Dendritic cell treated with granulocyte-macrophage colony-stimulating factor and Interleukin-4, amounts not matched to agents 40 ng/mL and 50 ng/mL, for 4 days (primary cell): ENCODE data around the gene CEP112.

Experiments used
- H3K27ac Mint-ChIP-seq: one replicate; pipeline ENCODE4 v1.8.0; 2022; ENCODE audit warnings: mild to moderate bottlenecking, mixed read lengths
- H3K27me3 Mint-ChIP-seq: one replicate; pipeline ENCODE4 v1.8.0; 2022; ENCODE audit warnings: mild to moderate bottlenecking, mixed read lengths
- H3K36me3 Mint-ChIP-seq: one replicate; pipeline ENCODE4 v1.8.0; 2022; ENCODE audit warnings: low read depth, mixed read lengths
- H3K4me1 Mint-ChIP-seq: one replicate; pipeline ENCODE4 v1.8.0; 2022; ENCODE audit warnings: low read depth, mixed read lengths
- H3K4me3 Mint-ChIP-seq: one replicate; pipeline ENCODE4 v1.8.0; 2022; ENCODE audit warnings: mild to moderate bottlenecking, moderate library complexity, mixed read lengths
- H3K9me3 Mint-ChIP-seq: one replicate; pipeline ENCODE4 v1.8.0; 2022; ENCODE audit warnings: mixed read lengths
- intact Hi-C: fragments of 100-400 bp; cut with micrococcal nuclease; formaldehyde crosslinking; loops from one replicate; pipeline ENCODE4 v1.15.0; 2022

The CEP112 gene

GRCh38 chr17:65959630-65960029 lies 232.3 kb downstream of the CEP112 start:
- no peaks in the 10 kb centered on the region for H3K36me3 Mint-ChIP-seq
- intact Hi-C loops: no loop called here
- H3K9me3 Mint-ChIP-seq: peaks cover 41% of the 10 kb centered on the region
- H3K4me1 Mint-ChIP-seq: no peaks in the 10 kb centered on the region
- H3K4me3 Mint-ChIP-seq: no peak overlapping the region
- H3K27me3 Mint-ChIP-seq: no peaks in the 10 kb centered on the region
- H3K27ac Mint-ChIP-seq: no peak overlapping the region

DNA sequence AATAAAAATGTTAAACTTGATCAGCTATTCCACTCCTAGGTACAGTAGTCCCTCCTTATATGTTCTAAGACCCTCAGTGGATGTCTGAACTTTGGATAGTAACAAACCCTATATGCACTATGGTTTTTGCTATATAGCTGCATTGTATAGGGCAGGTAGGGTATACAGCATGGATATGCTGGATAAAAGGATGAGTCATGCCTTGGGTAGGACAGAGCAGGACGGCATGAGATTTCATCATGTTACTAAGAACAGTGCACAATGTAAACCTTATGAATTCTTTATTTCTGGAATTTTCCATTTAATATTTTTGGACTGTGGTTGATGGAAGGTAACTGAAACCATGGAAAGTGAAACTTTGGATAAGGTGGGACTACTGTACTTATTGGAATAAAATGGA lies 235.1 kb downstream of the CEP112 start:
- intact Hi-C loops: no loop called here

GRCh38 chr17:65954148-65954449 lies 237.8 kb downstream of the CEP112 start:
- no peaks in the 10 kb centered on the region for H3K27me3 Mint-ChIP-seq
- H3K36me3 Mint-ChIP-seq: no peaks in the 10 kb centered on the region
- no peak overlapping the region for H3K4me3 Mint-ChIP-seq
- no peaks in the 10 kb centered on the region for H3K4me1 Mint-ChIP-seq
- no peak overlapping the region for H3K27ac Mint-ChIP-seq
- intact Hi-C loops: no loop called here
- H3K9me3 Mint-ChIP-seq: peaks cover 55% of the 10 kb centered on the region

More for the DNA sequence above, 235.1 kb downstream of the CEP112 start:
- peaks cover 63% of the 10 kb centered on the region for H3K9me3 Mint-ChIP-seq
- H3K27me3 Mint-ChIP-seq: no peaks in the 10 kb centered on the region
- no peak overlapping the region for H3K4me3 Mint-ChIP-seq
- H3K4me1 Mint-ChIP-seq: no peaks in the 10 kb centered on the region
- no peaks in the 10 kb centered on the region for H3K36me3 Mint-ChIP-seq
- no peak overlapping the region for H3K27ac Mint-ChIP-seq

DNA sequence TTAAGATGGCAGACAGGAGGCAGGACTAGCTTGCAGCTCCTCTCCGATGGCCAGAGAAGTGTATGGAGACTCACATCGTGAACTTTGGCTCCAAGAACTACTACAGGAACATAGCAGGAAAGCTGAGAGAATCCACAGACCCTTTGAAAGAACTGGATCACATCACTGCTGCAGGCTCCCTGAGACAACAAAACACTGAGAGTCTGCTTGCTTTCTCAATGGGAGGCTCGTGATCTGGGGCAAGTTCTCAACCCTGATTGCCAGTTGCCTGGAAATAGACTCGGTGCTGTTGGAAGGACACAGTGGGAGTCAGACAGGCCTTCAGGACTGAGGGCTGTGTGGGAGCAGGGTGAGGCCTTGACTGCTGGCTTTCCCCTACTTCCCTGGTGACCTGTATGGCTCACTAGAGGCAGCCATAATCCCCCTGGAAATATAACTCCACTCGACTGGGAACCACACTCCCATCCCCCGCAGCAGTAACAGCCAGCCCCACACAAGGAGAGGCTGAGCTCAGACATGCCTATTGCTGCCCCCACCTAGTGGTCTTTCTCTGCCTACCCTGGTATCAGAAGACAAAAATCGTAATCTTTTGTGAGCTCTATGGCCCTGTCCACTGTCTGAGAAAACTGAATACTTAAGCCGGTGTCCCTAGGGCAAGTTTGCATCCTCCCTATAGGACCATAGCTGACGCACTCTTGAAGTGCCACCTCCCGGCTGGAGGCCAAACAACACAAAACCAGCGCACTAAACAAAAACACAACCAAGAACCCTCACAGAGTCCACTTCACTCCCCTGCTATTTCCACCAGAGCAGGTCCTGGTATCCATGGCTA lies 238.4 kb downstream of the CEP112 start:
- Mint-ChIP-seq H3K27me3 (no peaks in the 10 kb centered on the region), H3K27ac (no peak overlapping the region), H3K9me3 (peaks cover 50% of the 10 kb centered on the region), H3K36me3 (no peaks in the 10 kb centered on the region), H3K4me3 (no peak overlapping the region), H3K4me1 (no peaks in the 10 kb centered on the region)
- intact Hi-C loops: no loop called here

GRCh38 chr17:65952586-65952985 lies 239.3 kb downstream of the CEP112 start:
- H3K4me3 Mint-ChIP-seq: no peak overlapping the region
- H3K27ac Mint-ChIP-seq: no peak overlapping the region
- intact Hi-C loops: no loop called here
- peaks cover 49% of the 10 kb centered on the region for H3K9me3 Mint-ChIP-seq
- H3K36me3 Mint-ChIP-seq: no peaks in the 10 kb centered on the region
- H3K4me1 Mint-ChIP-seq: no peaks in the 10 kb centered on the region
- H3K27me3 Mint-ChIP-seq: no peaks in the 10 kb centered on the region

DNA sequence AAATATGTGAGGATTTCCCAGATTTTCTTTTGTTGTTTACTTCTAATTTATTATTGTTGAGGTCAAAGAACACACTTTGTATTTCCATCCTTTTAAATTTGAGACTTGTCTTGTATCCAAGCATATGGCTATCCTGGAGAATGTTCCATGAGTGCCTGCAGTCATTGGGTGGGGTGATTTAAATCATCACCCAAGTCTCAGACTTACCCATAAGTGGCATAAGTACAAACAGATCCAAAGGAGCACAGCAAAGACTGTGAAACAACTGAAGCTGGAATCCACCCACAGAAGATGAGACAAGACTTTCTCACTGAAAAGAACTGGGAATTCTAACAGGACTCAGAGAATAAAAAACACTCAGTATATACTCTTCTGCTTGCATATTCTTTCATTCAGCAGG lies 239.9 kb downstream of the CEP112 start:
- intact Hi-C loops: no loop called here
- peaks cover 46% of the 10 kb centered on the region for H3K9me3 Mint-ChIP-seq
- no peaks in the 10 kb centered on the region for H3K27me3 Mint-ChIP-seq
- no peaks in the 10 kb centered on the region for H3K36me3 Mint-ChIP-seq
- H3K4me1 Mint-ChIP-seq: no peaks in the 10 kb centered on the region
- no peak overlapping the region for H3K27ac Mint-ChIP-seq
- H3K4me3 Mint-ChIP-seq: no peak overlapping the region

DNA sequence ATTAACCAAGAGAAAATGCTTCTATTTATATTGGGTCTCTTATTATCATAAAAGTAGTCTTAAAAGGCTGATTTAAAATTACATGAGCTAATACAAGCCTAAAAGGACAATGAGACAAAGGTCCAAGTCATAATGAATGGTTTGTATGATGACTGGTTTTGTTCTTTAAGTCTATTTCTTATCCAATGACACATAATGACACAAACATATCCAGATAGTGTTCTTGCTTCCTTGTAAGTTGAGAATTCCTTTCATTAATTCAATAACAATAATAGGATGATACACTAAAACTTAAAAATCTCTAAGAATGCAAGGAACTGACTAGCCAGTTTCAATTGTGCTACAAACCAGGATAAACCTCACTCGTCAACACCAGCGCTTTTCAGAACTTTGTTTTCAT lies 244.1 kb downstream of the CEP112 start:
- no peaks in the 10 kb centered on the region for H3K27me3 Mint-ChIP-seq
- H3K27ac Mint-ChIP-seq: no peak overlapping the region
- intact Hi-C loops: no loop called here
- H3K4me1 Mint-ChIP-seq: no peaks in the 10 kb centered on the region
- H3K9me3 Mint-ChIP-seq: peaks cover 4% of the 10 kb centered on the region
- H3K4me3 Mint-ChIP-seq: no peak overlapping the region
- H3K36me3 Mint-ChIP-seq: no peaks in the 10 kb centered on the region

DNA sequence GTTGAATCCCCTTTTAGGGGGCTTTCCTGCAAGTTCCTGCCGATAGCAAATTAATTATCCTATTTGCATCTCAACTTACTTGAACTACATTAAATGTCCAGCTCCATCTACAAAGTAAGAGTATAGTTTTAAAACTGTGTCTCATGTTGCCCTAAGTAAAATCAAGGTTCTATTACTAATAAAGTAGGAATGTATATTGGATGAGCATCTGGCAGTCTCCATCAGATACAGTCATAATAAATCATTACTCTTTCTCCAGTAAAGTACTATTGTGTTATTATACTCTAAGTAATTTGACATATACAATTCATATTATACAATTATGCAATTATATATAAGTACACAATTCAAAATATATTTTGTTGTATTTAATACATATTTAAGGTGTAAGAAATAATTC lies 249.3 kb downstream of the CEP112 start:
- Mint-ChIP-seq H3K4me1 (no peaks in the 10 kb centered on the region), H3K4me3 (no peak overlapping the region), H3K36me3 (no peaks in the 10 kb centered on the region), H3K27me3 (no peaks in the 10 kb centered on the region), H3K9me3 (no peaks in the 10 kb centered on the region), H3K27ac (no peak overlapping the region)
- intact Hi-C loops: no loop called here

- H3K9me3 Mint-ChIP-seq: peaks cover 3% of the 10 kb centered on the region
- intact Hi-C loops: no loop called here
- H3K36me3 Mint-ChIP-seq: no peaks in the 10 kb centered on the region
- no peak overlapping the region for H3K4me3 Mint-ChIP-seq
- H3K27me3 Mint-ChIP-seq: no peaks in the 10 kb centered on the region
- H3K27ac Mint-ChIP-seq: no peak overlapping the region
- H3K4me1 Mint-ChIP-seq: no peaks in the 10 kb centered on the region
Observed at GRCh38 chr17:65941356-65941899, 250.5 kb downstream of the CEP112 start.

DNA sequence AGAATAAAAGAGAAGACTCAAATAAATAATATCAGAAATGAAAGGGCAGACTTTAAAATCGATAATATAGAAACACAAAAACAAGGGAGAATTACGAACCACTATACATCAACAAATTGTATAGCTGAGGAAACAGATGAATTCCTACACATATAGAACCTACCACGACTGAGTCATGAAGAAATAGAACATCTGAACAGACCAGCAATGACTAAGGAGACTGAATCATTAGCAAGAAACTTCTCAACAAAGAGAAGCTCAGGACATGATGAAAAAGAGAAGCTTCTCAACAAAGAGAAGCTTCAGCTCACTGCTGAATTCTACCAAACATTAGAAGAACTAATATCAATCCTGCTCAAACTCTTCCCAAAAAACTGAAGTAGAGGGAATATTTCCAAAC lies 255.9 kb downstream of the CEP112 start:
- Mint-ChIP-seq H3K4me3 (no peak overlapping the region), H3K36me3 (no peaks in the 10 kb centered on the region), H3K27me3 (no peaks in the 10 kb centered on the region), H3K9me3 (peaks cover 35% of the 10 kb centered on the region), H3K27ac (no peak overlapping the region), H3K4me1 (no peaks in the 10 kb centered on the region)
- intact Hi-C loops: no loop called here

- Mint-ChIP-seq H3K27me3 (no peaks in the 10 kb centered on the region), H3K4me1 (no peaks in the 10 kb centered on the region), H3K36me3 (no peaks in the 10 kb centered on the region), H3K9me3 (peaks cover 35% of the 10 kb centered on the region), H3K27ac (no peak overlapping the region), H3K4me3 (no peak overlapping the region)
- intact Hi-C loops: no loop called here
Observed at GRCh38 chr17:65933290-65933689, 258.6 kb downstream of the CEP112 start.

DNA sequence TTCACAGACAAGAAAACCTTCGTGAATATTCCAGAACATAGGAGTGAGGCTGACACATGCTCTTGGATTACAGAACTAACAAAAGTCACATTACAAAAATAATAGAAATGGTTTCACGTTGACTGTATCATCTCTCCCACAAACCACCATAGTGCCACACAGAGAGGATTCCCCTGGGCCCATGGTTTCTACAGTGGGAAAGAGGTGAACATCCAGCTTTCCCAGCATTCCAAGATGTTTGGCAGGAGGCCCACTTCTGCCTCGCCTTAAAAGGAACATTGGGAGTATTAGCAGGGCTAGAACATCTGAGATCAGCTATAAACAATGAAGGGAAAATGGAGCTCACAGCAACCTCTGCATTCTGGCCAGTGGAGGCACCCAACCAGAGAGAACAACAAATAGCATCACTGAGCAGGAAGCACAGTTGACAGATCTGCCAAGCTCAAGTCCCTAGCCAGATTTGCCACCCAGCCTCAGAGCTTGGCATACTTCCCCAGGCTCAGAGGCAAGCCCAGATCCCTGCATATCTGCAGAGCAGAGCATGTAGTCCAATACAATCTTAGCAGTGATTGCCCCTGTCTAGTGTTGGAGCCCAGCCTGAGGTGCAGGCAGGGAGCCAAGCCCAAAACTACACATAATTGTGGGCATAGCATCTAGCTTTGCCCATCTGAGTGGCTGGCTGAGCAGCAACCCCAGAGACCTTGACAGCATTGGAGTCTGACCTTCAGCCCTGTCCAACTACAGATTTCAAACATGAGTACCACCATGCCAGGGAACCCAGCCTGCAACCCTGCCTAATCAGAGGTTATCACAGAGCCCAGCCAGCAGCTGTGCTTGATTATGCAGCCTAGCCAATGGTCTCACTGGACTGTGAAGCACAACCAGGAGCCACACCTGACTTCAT lies 260.4 kb downstream of the CEP112 start:
- Mint-ChIP-seq H3K27me3 (no peaks in the 10 kb centered on the region), H3K4me1 (no peaks in the 10 kb centered on the region), H3K4me3 (no peak overlapping the region), H3K9me3 (peaks cover 41% of the 10 kb centered on the region), H3K36me3 (peaks cover 6% of the 10 kb centered on the region), H3K27ac (no peak overlapping the region)
- intact Hi-C loops: no loop called here

DNA sequence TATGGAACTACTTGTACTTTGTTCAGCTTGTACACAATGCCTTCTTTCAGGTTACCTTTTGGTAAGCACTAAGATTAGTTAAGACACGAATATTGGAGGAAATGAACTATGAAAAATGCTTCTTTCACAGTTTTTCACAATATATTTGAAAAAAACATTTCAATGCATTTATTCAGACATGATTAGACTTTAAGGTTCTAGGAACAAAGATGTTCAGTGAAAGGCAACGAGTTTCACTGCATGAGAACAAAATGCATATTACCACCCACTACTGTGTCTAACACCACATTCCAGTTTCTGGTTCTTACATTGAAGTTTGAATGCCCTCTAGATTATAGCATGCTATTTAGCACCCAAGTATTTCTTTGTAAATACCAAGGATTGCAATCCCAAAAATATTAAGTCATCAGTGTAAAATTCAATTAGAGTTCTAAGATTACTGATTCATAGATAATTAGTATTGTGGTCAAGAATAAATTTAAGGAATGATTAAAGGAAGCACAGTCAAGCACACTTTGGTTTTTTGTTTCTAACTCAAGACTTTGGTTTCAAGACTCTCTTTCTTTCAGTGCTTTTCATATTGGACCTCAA lies 261.7 kb downstream of the CEP112 start:
- Mint-ChIP-seq H3K9me3 (peaks cover 45% of the 10 kb centered on the region), H3K4me3 (no peak overlapping the region), H3K36me3 (peaks cover 6% of the 10 kb centered on the region), H3K27me3 (no peaks in the 10 kb centered on the region), H3K27ac (no peak overlapping the region), H3K4me1 (no peaks in the 10 kb centered on the region)
- intact Hi-C loops: no loop called here

DNA sequence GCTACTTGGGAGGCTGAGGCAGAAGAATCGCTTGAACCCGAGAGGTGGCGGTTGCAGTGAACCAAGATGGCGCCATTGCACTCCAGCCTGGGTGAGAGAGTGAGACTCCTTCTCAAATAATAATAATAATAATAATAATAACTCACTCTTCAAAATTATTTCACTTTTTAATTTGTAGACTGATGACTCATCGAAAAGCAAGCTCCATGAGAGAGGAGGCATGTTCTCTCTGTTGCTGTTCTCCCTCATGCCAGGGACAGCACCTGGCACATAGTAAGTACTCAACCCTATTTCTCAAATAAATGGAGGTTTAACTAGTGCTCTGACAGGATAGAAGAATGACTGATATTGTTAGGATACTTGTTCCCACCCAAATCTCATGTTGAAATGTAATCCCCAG lies 265.3 kb downstream of the CEP112 start:
- Mint-ChIP-seq H3K27me3 (no peaks in the 10 kb centered on the region), H3K4me3 (no peak overlapping the region), H3K27ac (no peak overlapping the region), H3K36me3 (peaks cover 6% of the 10 kb centered on the region), H3K9me3 (peaks cover 30% of the 10 kb centered on the region), H3K4me1 (no peaks in the 10 kb centered on the region)
- intact Hi-C loops: no loop called here
